ENCODE measurements around the gene CEP350. TPM values are rescaled to one million over a fixed set of nuclear protein-coding genes. Genes with fewer than 3 reads are reported as not detected.

CEP350 gene
- total RNA-seq, 1 experiment from 2014 or later: 27.6 TPM

DNA sequence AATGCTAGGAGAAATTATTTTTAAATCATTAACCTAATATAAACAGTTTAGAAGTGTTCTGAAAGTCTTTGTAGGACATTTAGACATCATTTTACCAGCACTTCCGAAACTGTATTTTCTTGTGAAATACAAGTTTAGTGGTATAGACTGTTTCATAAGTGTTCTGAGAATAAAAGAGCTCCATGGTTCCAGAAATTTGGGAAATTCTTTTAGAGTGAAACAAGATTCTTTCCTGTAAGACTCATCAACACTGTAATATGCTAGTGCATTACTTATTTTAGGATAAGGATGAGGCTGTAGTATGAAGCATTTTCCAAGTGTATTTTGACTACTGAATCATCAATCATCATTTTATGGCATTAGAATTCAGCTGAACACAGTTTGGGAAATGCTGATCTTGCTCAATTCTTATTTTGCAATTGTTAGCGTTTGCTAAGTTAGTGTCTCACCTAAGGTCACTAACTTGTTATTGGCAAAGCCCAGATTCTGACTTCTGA, 73.4 kb downstream of the CEP350 start:
- H3K4me1 ChIP-seq (ENCODE audit: control insufficient read depth in 1 of 2, insufficient read depth in 2 of 2, low read length in 2 of 2): no peaks in the 10 kb centered on the region
- no TSS peak for BruUV-seq (replicated peaks)
- no peaks in the 10 kb centered on the region for H3K9me3 ChIP-seq (ENCODE audit: control insufficient read depth in 1 of 2, insufficient read depth in 1 of 2, low read depth in 1 of 2, low read length in 2 of 2)
- H3K9me2 ChIP-seq (ENCODE audit: insufficient read depth): no peaks in the 10 kb centered on the region
- TF ChIP-seq ELF1 (IDR thresholded peaks at IDR 0.05; ENCODE audit: borderline replicate concordance, low read depth): no peak
- TF ChIP-seq CBX3 (IDR thresholded peaks at IDR 0.05; ENCODE audit: low read depth): no peak
- H3K36me3 ChIP-seq (ENCODE audit: control insufficient read depth in 1 of 2, insufficient read depth in 2 of 2, low read length in 2 of 2): peaks cover 9 to 20% of the 10 kb centered on the region in 2 experiments; a peak in 2 of 4 replicates
- H2AFZ ChIP-seq (ENCODE audit: low read depth, low read length, poor library complexity, severe bottlenecking): no peak overlapping the region
- CTCF ChIA-PET: no interaction called here
- no peaks in the 10 kb centered on the region for H3K79me2 ChIP-seq (ENCODE audit: insufficient read depth, low read length)
- no peak for DNase-seq (ENCODE audit: low read depth, low spot score)
- H3K4me3 ChIP-seq (replicated peaks in 1 of 2; ENCODE audit: low read depth in 1 of 2, low read length in 2 of 2): no peak overlapping the region
- POLR2A ChIA-PET: no interaction called here
- no peak for ATAC-seq
- H3K4me2 ChIP-seq (ENCODE audit: low read length): no peak overlapping the region
- no peaks in the 10 kb centered on the region for H3K27me3 ChIP-seq (ENCODE audit: insufficient read depth, low read length)
- no peak overlapping the region for H3K27ac ChIP-seq (ENCODE audit: low read depth, low read length)
- intact Hi-C loops (cut with micrococcal nuclease): no loop called here
- no peaks in the 10 kb centered on the region for H4K20me1 ChIP-seq (ENCODE audit: insufficient read depth)
- H3K9ac ChIP-seq (ENCODE audit: low read length): no peak overlapping the region
- RAD21 ChIA-PET (ENCODE audit: low non-redundant PET in 1 of 2, low total read pairs in 2 of 2, uncharacterized antibody in 2 of 2, unreplicated experiment in 2 of 2): no interaction called here

DNA sequence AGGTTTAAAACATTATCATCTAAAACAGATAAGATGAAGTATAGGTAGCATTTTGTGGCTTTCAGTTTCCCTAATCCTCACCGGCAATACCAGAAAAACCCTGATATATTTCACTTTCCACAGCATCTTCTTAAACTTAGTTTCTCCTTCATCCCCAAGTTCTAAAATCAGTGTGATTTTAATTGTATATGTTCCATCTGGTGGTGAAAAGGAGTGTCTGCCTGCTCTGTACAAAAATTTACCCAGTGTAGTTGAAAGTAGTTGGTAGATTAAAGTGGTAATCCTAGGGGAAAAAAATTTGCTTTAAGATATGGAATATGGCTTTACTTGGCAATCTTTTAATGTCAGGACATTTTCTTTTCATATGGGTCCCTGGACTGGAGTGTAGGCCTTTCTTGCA, 74.3 kb downstream of the CEP350 start:
- Histone ChIP-seq H3K27ac (ENCODE audit: low read depth, low read length) (no peak overlapping the region), H3K4me3 (replicated peaks in 1 of 2; ENCODE audit: low read depth in 1 of 2, low read length in 2 of 2) (no peak overlapping the region), H3K36me3 (ENCODE audit: control insufficient read depth in 1 of 2, insufficient read depth in 2 of 2, low read length in 2 of 2) (peaks cover 5 to 15% of the 10 kb centered on the region in 2 experiments; a peak in 2 of 4 replicates), H3K9me3 (ENCODE audit: control insufficient read depth in 1 of 2, insufficient read depth in 1 of 2, low read depth in 1 of 2, low read length in 2 of 2) (no peaks in the 10 kb centered on the region), H3K4me2 (ENCODE audit: low read length) (no peak overlapping the region), H3K9me2 (ENCODE audit: insufficient read depth) (no peaks in the 10 kb centered on the region), H3K27me3 (ENCODE audit: insufficient read depth, low read length) (no peaks in the 10 kb centered on the region), H3K9ac (ENCODE audit: low read length) (no peak overlapping the region), H3K4me1 (ENCODE audit: control insufficient read depth in 1 of 2, insufficient read depth in 2 of 2, low read length in 2 of 2) (no peaks in the 10 kb centered on the region), H4K20me1 (ENCODE audit: insufficient read depth) (no peaks in the 10 kb centered on the region), H2AFZ (ENCODE audit: low read depth, low read length, poor library complexity, severe bottlenecking) (no peak overlapping the region), H3K79me2 (ENCODE audit: insufficient read depth, low read length) (no peaks in the 10 kb centered on the region)
- intact Hi-C loops (cut with micrococcal nuclease): no loop called here
- ATAC-seq (no peak), DNase-seq (ENCODE audit: low read depth, low spot score) (no peak)
- ChIA-PET RAD21 (ENCODE audit: low non-redundant PET in 1 of 2, low total read pairs in 2 of 2, uncharacterized antibody in 2 of 2, unreplicated experiment in 2 of 2) (no interaction called here), POLR2A (no interaction called here), CTCF (no interaction called here)
- no peak for TF ChIP-seq EGR1 (IDR thresholded peaks at IDR 0.05; ENCODE audit: low read depth)
- TF ChIP-seq POLR2A (IDR thresholded peaks at IDR 0.05; ENCODE audit: borderline replicate concordance, extremely low read depth, insufficient read depth, insufficient read length): no peak
- TF ChIP-seq CBX3 (IDR thresholded peaks at IDR 0.05; ENCODE audit: low read depth): no peak
- TF ChIP-seq, protein P1, sequence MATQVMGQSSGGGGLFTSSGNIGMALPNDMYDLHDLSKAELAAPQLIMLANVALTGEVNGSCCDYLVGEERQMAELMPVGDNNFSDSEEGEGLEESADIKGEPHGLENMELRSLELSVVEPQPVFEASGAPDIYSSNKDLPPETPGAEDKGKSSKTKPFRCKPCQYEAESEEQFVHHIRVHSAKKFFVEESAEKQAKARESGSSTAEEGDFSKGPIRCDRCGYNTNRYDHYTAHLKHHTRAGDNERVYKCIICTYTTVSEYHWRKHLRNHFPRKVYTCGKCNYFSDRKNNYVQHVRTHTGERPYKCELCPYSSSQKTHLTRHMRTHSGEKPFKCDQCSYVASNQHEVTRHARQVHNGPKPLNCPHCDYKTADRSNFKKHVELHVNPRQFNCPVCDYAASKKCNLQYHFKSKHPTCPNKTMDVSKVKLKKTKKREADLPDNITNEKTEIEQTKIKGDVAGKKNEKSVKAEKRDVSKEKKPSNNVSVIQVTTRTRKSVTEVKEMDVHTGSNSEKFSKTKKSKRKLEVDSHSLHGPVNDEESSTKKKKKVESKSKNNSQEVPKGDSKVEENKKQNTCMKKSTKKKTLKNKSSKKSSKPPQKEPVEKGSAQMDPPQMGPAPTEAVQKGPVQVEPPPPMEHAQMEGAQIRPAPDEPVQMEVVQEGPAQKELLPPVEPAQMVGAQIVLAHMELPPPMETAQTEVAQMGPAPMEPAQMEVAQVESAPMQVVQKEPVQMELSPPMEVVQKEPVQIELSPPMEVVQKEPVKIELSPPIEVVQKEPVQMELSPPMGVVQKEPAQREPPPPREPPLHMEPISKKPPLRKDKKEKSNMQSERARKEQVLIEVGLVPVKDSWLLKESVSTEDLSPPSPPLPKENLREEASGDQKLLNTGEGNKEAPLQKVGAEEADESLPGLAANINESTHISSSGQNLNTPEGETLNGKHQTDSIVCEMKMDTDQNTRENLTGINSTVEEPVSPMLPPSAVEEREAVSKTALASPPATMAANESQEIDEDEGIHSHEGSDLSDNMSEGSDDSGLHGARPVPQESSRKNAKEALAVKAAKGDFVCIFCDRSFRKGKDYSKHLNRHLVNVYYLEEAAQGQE (IDR thresholded peaks at IDR 0.05; ENCODE audit: low read depth): no peak
- TF ChIP-seq ZNF274 (IDR thresholded peaks at IDR 0.05; ENCODE audit: low read depth, low read length): no peak
- TF ChIP-seq FOSL1 (IDR thresholded peaks at IDR 0.05; ENCODE audit: low read depth): no peak
- TF ChIP-seq CEBPB (IDR thresholded peaks at IDR 0.05; ENCODE audit: low read depth): no peak
- no peak for TF ChIP-seq RAD21 (IDR thresholded peaks at IDR 0.05; ENCODE audit: low read depth)
- no TSS peak for BruUV-seq (replicated peaks)

All from HCT116 (cell line).